ENCODE results near the gene PNMA6E. TPM values are rescaled to one million over a fixed set of nuclear protein-coding genes. Genes with fewer than 3 reads are reported as not detected.

The PNMA6E gene
- total RNA-seq, 3 donors from 2014 or later = not detected

GRCh38 chrX:153372949-153373348 is 28.2 kb downstream of the PNMA6E start:
- Histone ChIP-seq H3K4me3 (no peak overlapping the region), H3K4me1 (no peaks in the 10 kb centered on the region), H3K27ac (no peak overlapping the region), H3K9me3 (peaks cover 8 to 16% of the 10 kb centered on the region in 2 donors), H3K36me3 (no peaks in the 10 kb centered on the region), H3K27me3 (peaks cover 0 to 40% of the 10 kb centered on the region in 2 donors)
- TF ChIP-seq POLR2AphosphoS5 (IDR thresholded peaks at IDR 0.05) (no peak), CTCF (IDR thresholded peaks at IDR 0.05) (no peak), POLR2A (IDR thresholded peaks at IDR 0.05) (no peak)
- DNase-seq (ENCODE audit: low spot score in 2 of 2) = no peak
- intact Hi-C loops (cut with DNase I; ENCODE audit: low total_unique reads) = no loop called here

- H3K4me3 ChIP-seq = no peak overlapping the region
- H3K27me3 ChIP-seq = peaks cover 0 to 40% of the 10 kb centered on the region in 2 donors
Observed at GRCh38 chrX:153371256-153371655, 29.9 kb downstream of the PNMA6E start.

GRCh38 chrX:153370293-153371055 is 30.7 kb downstream of the PNMA6E start:
- intact Hi-C loops (cut with DNase I; ENCODE audit: low total_unique reads) = no loop called here
- no peak overlapping the region for H3K4me3 ChIP-seq
- no peak overlapping the region for H3K27ac ChIP-seq
- no peak for TF ChIP-seq CTCF (IDR thresholded peaks at IDR 0.05)
- no peak for TF ChIP-seq POLR2A (IDR thresholded peaks at IDR 0.05)
- no peak for TF ChIP-seq POLR2AphosphoS5 (IDR thresholded peaks at IDR 0.05)
- peaks cover 0 to under 1% of the 10 kb centered on the region in 2 donors for H3K9me3 ChIP-seq
- DNase-seq (ENCODE audit: low spot score in 2 of 2) = no peak
- H3K27me3 ChIP-seq = peaks cover 0 to 36% of the 10 kb centered on the region in 2 donors
- H3K4me1 ChIP-seq = no peaks in the 10 kb centered on the region
- H3K36me3 ChIP-seq = no peaks in the 10 kb centered on the region

More at GRCh38 chrX:153371256-153371655, 29.9 kb downstream of the PNMA6E start:
- no peaks in the 10 kb centered on the region for H3K4me1 ChIP-seq
- no peak for DNase-seq (ENCODE audit: low spot score in 2 of 2)
- no peak overlapping the region for H3K27ac ChIP-seq
- H3K36me3 ChIP-seq = no peaks in the 10 kb centered on the region
- no peak for TF ChIP-seq POLR2A (IDR thresholded peaks at IDR 0.05)
- intact Hi-C loops (cut with DNase I; ENCODE audit: low total_unique reads) = no loop called here
- H3K9me3 ChIP-seq = peaks cover 3 to 4% of the 10 kb centered on the region in 2 donors

- intact Hi-C loops (cut with DNase I; ENCODE audit: low total_unique reads) = no loop called here
- no peak overlapping the region for H3K27ac ChIP-seq
- no peaks in the 10 kb centered on the region for H3K4me1 ChIP-seq
- peaks cover 0 to 31% of the 10 kb centered on the region in 2 donors for H3K27me3 ChIP-seq
- no peak overlapping the region for H3K4me3 ChIP-seq
- no peaks in the 10 kb centered on the region for H3K9me3 ChIP-seq
- DNase-seq (ENCODE audit: low spot score in 2 of 2) = no peak
- H3K36me3 ChIP-seq = no peaks in the 10 kb centered on the region
- TF ChIP-seq POLR2A (IDR thresholded peaks at IDR 0.05) = no peak
- TF ChIP-seq POLR2AphosphoS5 (IDR thresholded peaks at IDR 0.05) = no peak
- TF ChIP-seq CTCF (IDR thresholded peaks at IDR 0.05) = no peak
Observed at GRCh38 chrX:153366878-153367538, 34.1 kb downstream of the PNMA6E start.

- DNase-seq (ENCODE audit: low spot score in 2 of 2) = no peak
- no peaks in the 10 kb centered on the region for H3K4me1 ChIP-seq
- no peak overlapping the region for H3K4me3 ChIP-seq
- H3K36me3 ChIP-seq = no peaks in the 10 kb centered on the region
- H3K9me3 ChIP-seq = no peaks in the 10 kb centered on the region
- intact Hi-C loops (cut with DNase I; ENCODE audit: low total_unique reads) = no loop called here
- H3K27me3 ChIP-seq = peaks cover 0 to 24% of the 10 kb centered on the region in 2 donors
- H3K27ac ChIP-seq = no peak overlapping the region
- no peak for TF ChIP-seq POLR2AphosphoS5 (IDR thresholded peaks at IDR 0.05)
- TF ChIP-seq POLR2A (IDR thresholded peaks at IDR 0.05) = no peak
- no peak for TF ChIP-seq CTCF (IDR thresholded peaks at IDR 0.05)
Observed at GRCh38 chrX:153366119-153366518, 35.0 kb downstream of the PNMA6E start.
